KMS-11 (cell line): ENCODE measurements around the gene CASP10.

Experiments used
- H2AFZ ChIP-seq: fragments of 200-600 bp; sonication (generic); 2 replicates; pipeline ENCODE4 v1.6.1; 2016; ENCODE audit warnings: antibody characterized with exemption, mixed run types, low read depth
- H3K27ac ChIP-seq: fragments of 200-600 bp; sonication (generic); 2 replicates; pipeline ENCODE4 v1.6.1; 2016; ENCODE audit warnings: mild to moderate bottlenecking, mixed run types
- H3K27me3 ChIP-seq: fragments of 200-600 bp; sonication (generic); 2 replicates; pipeline ENCODE4 v1.6.1; 2017; ENCODE audit warnings: mild to moderate bottlenecking, low read depth, mixed run types, moderate library complexity; ENCODE audit not compliant: insufficient read depth
- H3K36me3 ChIP-seq: fragments of 200-600 bp; sonication (generic); 2 replicates; pipeline ENCODE4 v1.6.1; 2017; ENCODE audit warnings: mild to moderate bottlenecking, mixed run types; ENCODE audit not compliant: insufficient read depth
- H3K4me1 ChIP-seq: fragments of 200-600 bp; sonication (generic); 2 replicates; pipeline ENCODE4 v1.6.1; 2016; ENCODE audit warnings: mild to moderate bottlenecking, low read depth, mixed run types; ENCODE audit not compliant: poor library complexity, severe bottlenecking
- H3K4me2 ChIP-seq: fragments of 200-600 bp; sonication (generic); 2 replicates; pipeline ENCODE4 v1.7.0; 2016; ENCODE audit warnings: mild to moderate bottlenecking, mixed run types
- H3K4me3 ChIP-seq: fragments of 200-600 bp; sonication (generic); IDR thresholded peaks from 2 replicates; pipeline ENCODE4 v1.6.1; 2017; ENCODE audit warnings: low read depth, low read length, mixed read lengths; ENCODE audit not compliant: insufficient read depth
- H3K79me2 ChIP-seq: fragments of 200-600 bp; sonication (generic); 2 replicates; pipeline ENCODE4 v1.6.1; 2016; ENCODE audit warnings: low read depth, mixed run types; ENCODE audit not compliant: insufficient read depth
- H3K9ac ChIP-seq: fragments of 200-600 bp; sonication (generic); 2 replicates; pipeline ENCODE4 v1.6.1; 2016; ENCODE audit warnings: mild to moderate bottlenecking, mixed run types
- H4K20me1 ChIP-seq: fragments of 200-600 bp; sonication (generic); 2 replicates; pipeline ENCODE4 v1.6.1; 2016; ENCODE audit warnings: mild to moderate bottlenecking, mixed run types; ENCODE audit not compliant: insufficient read depth
- CTCF ChIP-seq: fragments of 200-600 bp; sonication (generic); conservative IDR thresholded peaks from 2 replicates; pipeline ENCODE4 v1.6.1; 2017; ENCODE audit warnings: low read depth, mild to moderate bottlenecking, antibody characterized with exemption, low read length, moderate library complexity, mixed read lengths

CASP10 gene

GRCh38 chr2:201256082-201256481 lies 73.1 kb downstream of the CASP10 start:
- Histone ChIP-seq H3K4me2 (peak overlapping the region; percentile 99; the same call in 1 of the 2 replicates), H3K4me1 (peaks cover 88% of the 10 kb centered on the region), H3K4me3 (no peak overlapping the region), H4K20me1 (no peaks in the 10 kb centered on the region), H3K79me2 (peaks cover 59% of the 10 kb centered on the region), H3K9ac (peak overlapping the region; percentile 82; the same call in 1 of the 2 replicates), H2AFZ (no peak overlapping the region), H3K27ac (peak overlapping the region; percentile 96), H3K36me3 (no peaks in the 10 kb centered on the region), H3K27me3 (no peaks in the 10 kb centered on the region)
- TF ChIP-seq CTCF, result no peak

- TF ChIP-seq CTCF, result no peak; the same call in 1 of the 2 replicates
- Histone ChIP-seq H3K27me3 (no peaks in the 10 kb centered on the region), H2AFZ (peak overlapping the region; percentile 0; the same call in 1 of the 2 replicates), H3K4me1 (peaks cover 77% of the 10 kb centered on the region), H3K9ac (peak overlapping the region; percentile 82), H3K27ac (peak overlapping the region; percentile 96), H3K4me2 (peak overlapping the region; percentile 99), H3K36me3 (no peaks in the 10 kb centered on the region), H3K4me3 (peak overlapping the region; percentile 47), H3K79me2 (peaks cover 70% of the 10 kb centered on the region), H4K20me1 (no peaks in the 10 kb centered on the region)
Observed at GRCh38 chr2:201257381-201257955, 74.5 kb downstream of the CASP10 start.

DNA sequence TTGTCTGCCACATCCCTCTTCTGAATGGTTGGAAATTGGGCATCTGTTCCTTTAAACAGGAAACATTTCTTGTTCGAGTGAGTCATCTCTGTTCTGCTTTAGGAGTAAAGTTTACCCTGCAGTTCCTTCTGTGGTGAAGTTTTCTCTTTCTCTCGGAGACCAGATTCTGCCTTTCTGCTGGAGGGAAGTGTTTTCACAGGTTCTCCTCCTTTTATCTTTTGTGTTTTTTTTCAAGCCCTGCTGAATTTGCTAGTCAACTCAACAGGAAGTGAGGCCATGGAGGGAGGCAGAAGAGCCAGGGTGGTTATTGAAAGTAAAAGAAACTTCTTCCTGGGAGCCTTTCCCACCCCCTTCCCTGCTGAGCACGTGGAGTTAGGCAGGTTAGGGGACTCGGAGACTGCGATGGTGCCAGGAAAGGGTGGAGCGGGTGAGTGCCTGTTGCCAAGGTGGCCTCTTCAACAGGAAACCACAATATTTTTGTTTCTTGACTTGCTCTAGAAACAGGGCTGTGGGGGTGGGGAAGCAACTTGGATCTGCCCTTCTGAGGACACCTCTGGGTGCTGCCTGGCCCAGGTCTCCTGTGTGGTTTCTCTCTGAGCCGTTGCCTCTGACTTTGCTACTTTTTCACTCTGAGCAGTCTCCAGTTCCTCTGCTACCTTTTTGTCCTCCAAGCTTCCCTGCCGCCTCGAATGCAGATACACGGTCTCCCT lies 75.2 kb downstream of the CASP10 start:
- H3K36me3 ChIP-seq, result no peaks in the 10 kb centered on the region
- H3K4me1 ChIP-seq, result peaks cover 77% of the 10 kb centered on the region
- H3K4me3 ChIP-seq, result no peak overlapping the region
- no peaks in the 10 kb centered on the region for H4K20me1 ChIP-seq
- peak overlapping the region; percentile 99 for H3K4me2 ChIP-seq
- peak overlapping the region; percentile 0; the same call in 1 of the 2 replicates for H2AFZ ChIP-seq
- no peaks in the 10 kb centered on the region for H3K27me3 ChIP-seq
- peak overlapping the region; percentile 96 for H3K27ac ChIP-seq
- H3K79me2 ChIP-seq, result peaks cover 73% of the 10 kb centered on the region
- peak overlapping the region; percentile 82 for H3K9ac ChIP-seq
- no peak; the same call in 1 of the 2 replicates for TF ChIP-seq CTCF

DNA sequence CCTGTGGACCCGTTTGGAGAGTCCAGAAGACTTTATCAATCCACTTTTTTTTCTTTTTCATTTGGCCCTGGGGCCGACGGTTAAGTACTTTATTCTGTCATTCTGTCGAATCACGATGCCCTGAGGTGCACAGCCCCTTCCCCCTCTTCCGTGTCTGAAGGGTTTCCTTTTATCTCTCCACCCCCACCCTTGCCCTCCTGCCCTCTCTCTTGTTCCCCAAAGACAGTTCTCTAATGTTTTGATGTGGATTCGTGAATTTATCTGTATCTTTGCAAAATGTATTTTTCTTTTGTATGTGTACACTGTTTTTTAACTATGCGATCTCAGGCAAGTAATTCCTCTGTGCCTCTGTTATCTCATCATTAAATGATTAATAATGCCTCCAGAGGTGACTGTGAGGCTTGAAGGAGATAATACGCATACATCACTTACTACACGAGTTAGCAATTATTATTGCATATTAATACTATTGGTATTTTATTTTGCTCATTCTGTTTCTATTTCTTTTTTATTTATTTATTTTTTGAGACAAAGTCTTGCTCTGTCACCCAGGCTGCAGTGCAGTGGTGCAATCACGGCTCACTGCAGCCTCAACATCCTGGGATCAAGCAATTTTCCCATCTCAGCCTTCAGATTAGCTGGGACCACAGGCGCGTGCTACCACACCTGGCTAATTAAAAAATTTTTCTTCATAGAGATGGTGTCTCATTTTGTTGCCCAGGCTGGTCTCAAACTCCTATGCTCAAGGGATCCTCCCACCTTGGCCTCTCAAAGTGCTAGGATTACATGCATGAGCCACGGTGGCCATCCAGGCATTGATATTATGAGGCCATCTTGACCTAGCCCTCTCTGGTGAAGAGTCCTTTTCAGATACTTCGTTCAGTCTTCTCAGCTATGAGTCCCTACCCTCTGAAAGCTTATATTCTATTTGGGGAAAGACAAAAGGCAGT lies 76.0 kb downstream of the CASP10 start:
- H3K4me2 ChIP-seq, result peak overlapping the region; percentile 99
- no peak for TF ChIP-seq CTCF
- no peaks in the 10 kb centered on the region for H3K36me3 ChIP-seq
- peak overlapping the region; percentile 82 for H3K9ac ChIP-seq
- H4K20me1 ChIP-seq, result no peaks in the 10 kb centered on the region
- H3K4me3 ChIP-seq, result no peak overlapping the region
- H3K27me3 ChIP-seq, result no peaks in the 10 kb centered on the region
- peaks cover 74% of the 10 kb centered on the region for H3K79me2 ChIP-seq
- H3K4me1 ChIP-seq, result peaks cover 77% of the 10 kb centered on the region
- peak overlapping the region; percentile 96 for H3K27ac ChIP-seq
- no peak overlapping the region for H2AFZ ChIP-seq
